Kidney epithelial cell (primary cell): Measurements from ENCODE around the gene ADRA2B. TPM values are rescaled to one million over a fixed set of nuclear protein-coding genes. Genes with fewer than 3 reads are reported as not detected.

Source experiments
- DNase-seq: peaks from one replicate; pipeline ENCODE4 v3.0.0-alpha.2; 2010; ENCODE audit warnings: low read depth
- H3K27me3 ChIP-seq: 2 replicates; pipeline ENCODE4 v1.6.0; 2011; ENCODE audit warnings: low read length; ENCODE audit not compliant: control insufficient read depth, insufficient read depth
- H3K36me3 ChIP-seq: 2 replicates; pipeline ENCODE4 v1.5.1; 2011; ENCODE audit warnings: low read length; ENCODE audit not compliant: control insufficient read depth, insufficient read depth
- H3K4me3 ChIP-seq: 2 replicates; pipeline ENCODE4 v1.5.1; 2011; ENCODE audit warnings: low read depth, mild to moderate bottlenecking, control low read depth, low read length
- CTCF ChIP-seq: IDR thresholded peaks from 2 replicates; pipeline ENCODE4 v1.5.1; 2011; ENCODE audit warnings: mild to moderate bottlenecking, moderate library complexity, low read length, control low read depth, inconsistent platforms; ENCODE audit not compliant: insufficient read depth, poor library complexity, severe bottlenecking
- total RNA-seq: library from RNA; depleted of rRNA; stranded (reverse); fragments of >200 nt; gene quantifications from 2 replicates; pipeline ENCODE4 v1.2.3, GENCODE V29; 2015

ADRA2B gene
- total RNA-seq, 1 donor from 2014 or later = 0.13 TPM

- no peak for DNase-seq
- Histone ChIP-seq H3K4me3 (no peak overlapping the region), H3K27me3 (peaks cover 20% of the 10 kb centered on the region), H3K36me3 (no peaks in the 10 kb centered on the region)
- TF ChIP-seq CTCF = no peak
Observed at GRCh38 chr2:96128456-96128855, 12.1 kb upstream of the ADRA2B start.

- no peak overlapping the region for H3K4me3 ChIP-seq
- no peak for DNase-seq
- peaks cover 30% of the 10 kb centered on the region for H3K27me3 ChIP-seq
- TF ChIP-seq CTCF = no peak
- H3K36me3 ChIP-seq = no peaks in the 10 kb centered on the region
Observed at GRCh38 chr2:96124406-96125265, 8.3 kb upstream of the ADRA2B start.

GRCh38 chr2:96123936-96124335 is 7.6 kb upstream of the ADRA2B start:
- no peak for TF ChIP-seq CTCF
- Histone ChIP-seq H3K36me3 (no peaks in the 10 kb centered on the region), H3K27me3 (peaks cover 35% of the 10 kb centered on the region), H3K4me3 (no peak overlapping the region)
- no peak for DNase-seq

GRCh38 chr2:96123290-96123689 is 6.9 kb upstream of the ADRA2B start:
- Histone ChIP-seq H3K36me3 (no peaks in the 10 kb centered on the region), H3K27me3 (peaks cover 41% of the 10 kb centered on the region), H3K4me3 (no peak overlapping the region)
- DNase-seq = no peak
- no peak for TF ChIP-seq CTCF

- peaks cover 49% of the 10 kb centered on the region for H3K27me3 ChIP-seq
- no peak for DNase-seq
- H3K4me3 ChIP-seq = no peak overlapping the region
- TF ChIP-seq CTCF = no peak
- no peaks in the 10 kb centered on the region for H3K36me3 ChIP-seq
Observed at GRCh38 chr2:96122391-96122790, 6.0 kb upstream of the ADRA2B start.

GRCh38 chr2:96121414-96121813 is 5.0 kb upstream of the ADRA2B start:
- H3K4me3 ChIP-seq = no peak overlapping the region
- DNase-seq = no peak
- peaks cover 53% of the 10 kb centered on the region for H3K27me3 ChIP-seq
- H3K36me3 ChIP-seq = no peaks in the 10 kb centered on the region
- no peak for TF ChIP-seq CTCF
